GM18873 (cell line): ENCODE measurements around the gene CRLF2.
"Not testable (repeated sequence)": the region's sequence is repeated elsewhere in the genome, so short reads cannot be mapped to it uniquely, and the experiment has no call there.

Experiments
- ATAC-seq: cut with Tn5 transposase; IDR thresholded peaks from one replicate; pipeline ENCODE4 v1.9.1; 2021; ENCODE audit warnings: mild to moderate bottlenecking, moderate library complexity, moderate number of reproducible peaks; ENCODE audit not compliant: unreplicated experiment, low FRiP score

Gene CRLF2

GRCh38 chrX:1170243-1170642 is 42.2 kb downstream of the CRLF2 start:
- ATAC-seq = no peak

DNA sequence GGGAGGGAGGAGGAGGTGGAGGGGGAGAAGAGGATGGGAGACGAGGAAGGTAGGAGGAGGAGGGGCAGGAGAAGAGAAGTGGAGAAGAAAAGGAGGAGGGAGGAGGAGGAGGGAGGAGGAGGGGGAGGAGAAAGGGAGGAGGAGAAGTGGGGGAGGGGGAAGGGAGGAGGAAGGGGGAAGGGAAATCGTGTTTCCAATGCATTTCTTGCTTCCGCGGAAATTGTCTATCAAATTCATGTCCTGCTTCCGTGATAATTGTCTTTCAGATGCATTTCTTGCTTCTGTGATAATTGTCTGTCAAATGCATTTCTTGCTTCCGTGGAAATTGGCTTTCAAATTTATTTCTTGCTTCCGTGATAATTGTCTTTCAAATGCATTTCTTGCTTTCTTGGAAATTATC is 43.3 kb downstream of the CRLF2 start:
- no peak for ATAC-seq

GRCh38 chrX:1167918-1168481 is 44.4 kb downstream of the CRLF2 start:
- ATAC-seq = no peak

DNA sequence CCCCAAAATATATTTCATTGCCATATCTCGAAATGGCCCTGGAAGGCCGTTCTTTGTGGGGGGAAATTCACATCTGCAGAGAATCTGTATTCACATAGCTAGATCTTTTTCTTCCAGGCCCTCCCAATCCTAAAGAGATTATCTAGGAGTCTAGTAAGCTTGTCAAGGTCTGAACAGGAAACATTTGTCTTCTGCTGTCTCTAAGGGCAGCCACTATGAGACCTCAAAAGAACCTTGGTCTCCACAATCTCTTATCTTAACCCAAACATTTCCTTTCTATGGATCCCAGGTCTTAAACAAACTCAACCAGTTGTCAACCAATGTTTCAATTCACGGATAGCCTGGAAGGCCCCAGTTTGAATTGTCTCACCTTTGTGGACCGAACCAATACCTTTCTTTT is 45.0 kb downstream of the CRLF2 start:
- no peak for ATAC-seq

GRCh38 chrX:1165535-1166196 is 46.8 kb downstream of the CRLF2 start:
- ATAC-seq = no peak

DNA sequence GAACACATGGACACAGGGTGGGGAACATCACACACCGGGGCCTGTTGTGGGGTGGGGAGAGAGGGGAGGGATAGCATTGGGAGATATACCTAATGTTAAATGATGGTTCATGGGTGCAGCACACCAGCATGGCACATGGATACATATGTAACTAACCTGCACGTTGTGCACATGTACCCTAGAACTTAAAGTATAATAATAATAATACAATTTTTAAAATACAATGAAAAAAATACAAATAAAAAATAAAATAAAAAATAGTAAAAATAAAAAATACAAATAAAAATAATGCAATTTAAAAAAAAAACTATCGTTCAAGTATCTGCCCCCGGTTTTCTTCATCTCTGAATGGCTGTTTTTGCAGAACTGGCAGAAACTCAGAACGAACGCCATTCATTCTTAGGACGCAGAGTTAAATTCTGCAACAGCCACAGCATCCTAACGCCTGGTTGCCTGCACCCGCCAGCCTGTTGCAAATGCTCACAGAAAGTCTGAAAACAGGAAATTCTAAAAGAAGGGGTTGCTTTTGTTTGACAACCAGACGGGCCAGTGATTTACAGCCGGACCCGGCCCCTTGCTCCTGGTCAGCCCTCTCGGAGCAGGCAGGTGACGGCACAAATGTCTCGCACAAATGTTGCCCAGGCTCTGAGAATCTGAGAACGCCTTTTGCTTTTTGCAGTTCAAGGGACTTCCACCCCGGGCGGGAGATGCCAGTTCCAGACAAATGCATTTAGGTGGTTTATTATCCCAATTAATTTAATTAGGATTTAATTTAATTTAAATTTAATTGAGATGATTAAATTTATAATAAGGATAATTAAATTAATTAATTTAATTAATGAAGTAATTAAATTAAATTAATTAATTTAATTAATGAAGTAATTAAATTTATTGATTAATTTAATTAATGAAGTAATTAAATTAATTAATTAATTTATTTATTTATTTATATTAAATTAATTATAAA is 47.8 kb downstream of the CRLF2 start:
- ATAC-seq = no peak

DNA sequence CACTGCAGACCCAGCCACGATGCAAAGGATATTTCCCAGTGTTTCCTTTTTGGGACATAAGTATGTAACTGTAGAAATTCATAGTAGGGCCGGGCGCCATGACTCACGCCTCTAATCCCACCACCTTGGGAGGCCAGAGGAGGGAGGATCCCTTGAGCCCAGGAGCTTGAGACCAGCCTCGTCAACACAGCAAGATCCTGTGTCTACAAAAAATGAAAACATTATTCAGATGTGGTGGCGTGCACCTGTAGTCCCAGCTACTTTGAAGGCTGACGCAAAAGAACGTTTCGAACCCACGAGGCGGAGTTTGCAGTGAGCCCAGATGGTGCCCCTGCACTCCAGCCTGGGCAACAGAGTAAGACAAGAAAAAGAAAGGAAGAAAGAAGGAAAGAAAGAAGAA is 49.2 kb downstream of the CRLF2 start:
- ATAC-seq = no peak

DNA sequence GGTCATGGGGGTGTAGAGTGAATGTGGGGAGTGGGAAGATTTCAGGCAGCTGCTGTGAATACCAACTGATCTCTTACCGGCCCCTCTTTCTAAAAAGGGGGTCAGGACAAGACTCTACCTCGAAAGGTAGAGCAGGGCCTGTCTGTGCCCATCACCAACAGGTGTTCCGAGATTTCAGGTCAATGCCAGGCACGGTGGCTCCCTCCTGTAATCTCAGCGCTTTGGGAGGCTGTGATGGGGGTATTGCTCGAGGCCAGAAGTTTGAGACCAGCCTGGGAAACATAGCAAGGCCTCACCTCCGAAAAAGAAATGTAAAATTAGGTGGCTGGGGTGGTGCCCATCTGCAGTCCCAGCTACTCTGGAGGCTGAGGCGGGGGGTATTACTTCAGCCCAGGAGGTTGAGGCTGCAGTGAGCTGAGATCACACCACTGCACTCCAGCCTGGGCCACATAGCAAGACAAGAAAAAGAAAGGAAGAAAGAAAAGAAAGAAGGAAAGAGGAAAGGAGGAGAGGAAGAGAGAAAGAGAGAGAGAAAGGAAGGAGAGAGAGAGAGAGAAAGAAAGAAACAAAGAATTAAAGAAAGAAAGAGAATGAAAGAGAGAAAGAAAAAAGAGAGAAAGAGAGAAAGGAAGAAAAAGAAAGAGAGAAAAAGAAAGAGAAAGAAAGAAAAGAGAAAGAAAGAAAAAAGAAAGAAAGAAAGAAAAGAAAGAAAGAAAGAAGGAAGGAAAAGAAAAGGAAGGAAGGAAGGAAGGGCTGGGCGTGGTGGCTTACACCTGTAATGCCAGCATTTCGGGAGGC is 50.1 kb downstream of the CRLF2 start:
- no peak for ATAC-seq

- no peak for ATAC-seq
Observed at GRCh38 chrX:1159548-1159947, 52.9 kb downstream of the CRLF2 start.

DNA sequence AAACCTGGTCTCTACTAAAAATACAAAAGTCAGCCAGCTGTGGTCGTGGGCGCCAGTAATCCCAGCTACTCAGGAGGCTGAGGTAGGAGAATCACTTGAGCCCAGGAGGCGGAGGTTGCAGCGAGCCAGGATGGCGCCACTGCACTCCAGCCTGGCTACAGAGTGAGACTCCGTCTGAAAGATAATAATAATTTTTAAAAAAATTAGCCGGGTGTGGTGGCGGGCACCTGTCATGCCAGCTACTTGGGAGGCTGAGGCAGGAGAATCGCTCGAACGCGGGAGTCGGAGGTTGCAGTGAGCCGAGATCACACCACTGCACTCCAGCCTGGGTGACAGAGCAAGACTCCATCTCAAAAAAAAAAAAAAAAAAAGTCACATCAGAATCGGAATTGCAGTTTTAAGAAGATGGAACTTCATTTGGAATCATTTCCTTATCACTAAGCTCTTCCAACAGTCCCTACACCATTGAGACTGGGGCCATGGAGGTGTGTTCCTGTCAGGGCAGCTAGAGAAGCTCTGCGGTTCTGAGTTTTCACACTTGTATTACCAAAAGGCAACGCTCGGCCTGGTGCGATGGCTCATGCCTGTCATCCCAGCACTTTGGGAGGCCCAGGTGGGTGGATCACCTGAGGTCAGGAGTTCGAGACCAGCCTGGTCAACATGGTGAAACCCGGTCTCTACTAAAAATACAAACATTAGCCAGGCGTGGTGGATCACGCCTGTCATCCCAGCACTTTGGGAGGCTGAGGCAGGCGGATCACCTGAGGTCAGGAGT is 55.6 kb downstream of the CRLF2 start:
- ATAC-seq = not testable (repeated sequence)

DNA sequence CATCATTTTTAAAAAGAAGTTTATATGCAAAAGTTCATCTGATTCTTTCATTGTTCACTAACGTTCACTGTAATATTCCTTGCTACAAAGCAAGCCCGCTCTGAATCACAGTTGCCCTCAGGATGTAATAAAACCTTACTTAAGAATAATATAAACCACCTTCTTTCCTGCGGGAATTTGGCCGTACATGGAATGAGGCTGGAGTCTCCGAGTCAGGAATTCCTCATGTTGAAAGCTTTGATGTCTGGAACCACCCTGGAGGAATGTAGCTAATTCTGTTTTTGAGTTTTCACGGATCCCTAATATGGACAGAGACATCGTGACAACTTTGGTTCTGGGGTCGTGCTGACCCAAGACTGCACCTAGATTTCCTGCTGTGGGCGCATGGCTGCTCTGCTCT is 58.5 kb downstream of the CRLF2 start:
- ATAC-seq = no peak

GRCh38 chrX:1152090-1152489 is 60.4 kb downstream of the CRLF2 start:
- no peak for ATAC-seq

DNA sequence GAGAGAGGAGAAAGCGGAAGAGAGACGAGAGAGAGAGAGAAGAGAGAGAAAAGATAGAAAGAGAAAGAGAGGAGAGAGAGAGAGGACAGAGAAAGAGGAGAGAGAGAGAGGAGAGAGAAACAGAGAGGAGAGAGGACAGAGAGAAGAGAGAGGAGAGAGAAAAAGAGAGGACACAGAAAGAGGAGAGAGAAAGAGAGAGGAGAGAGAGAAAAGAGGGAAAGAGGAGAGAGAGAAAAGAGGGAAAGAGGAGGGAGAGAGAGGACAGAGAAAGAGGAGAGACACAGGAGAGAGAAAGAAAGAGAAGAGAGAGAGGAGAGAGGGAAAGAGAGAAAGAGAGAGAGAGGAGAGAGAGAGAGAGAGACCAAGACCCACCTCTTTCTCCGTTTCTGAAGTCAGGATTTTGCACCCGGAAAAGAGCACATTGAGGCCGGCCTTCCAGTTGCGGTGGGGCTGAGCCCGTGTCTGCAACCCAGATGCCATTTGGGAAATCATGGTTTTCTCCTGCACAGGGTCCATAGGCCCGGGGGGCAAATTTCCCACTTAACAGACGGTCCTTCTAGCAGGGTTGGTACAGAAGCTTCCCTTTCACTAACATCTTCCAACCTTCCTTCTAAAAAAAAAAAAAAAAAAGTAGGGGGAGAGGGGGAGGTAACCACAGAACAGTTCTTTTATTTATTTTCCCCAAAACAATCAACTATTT is 60.9 kb downstream of the CRLF2 start:
- no peak for ATAC-seq

- no peak for ATAC-seq
Observed at GRCh38 chrX:1150569-1151347, 61.7 kb downstream of the CRLF2 start.

DNA sequence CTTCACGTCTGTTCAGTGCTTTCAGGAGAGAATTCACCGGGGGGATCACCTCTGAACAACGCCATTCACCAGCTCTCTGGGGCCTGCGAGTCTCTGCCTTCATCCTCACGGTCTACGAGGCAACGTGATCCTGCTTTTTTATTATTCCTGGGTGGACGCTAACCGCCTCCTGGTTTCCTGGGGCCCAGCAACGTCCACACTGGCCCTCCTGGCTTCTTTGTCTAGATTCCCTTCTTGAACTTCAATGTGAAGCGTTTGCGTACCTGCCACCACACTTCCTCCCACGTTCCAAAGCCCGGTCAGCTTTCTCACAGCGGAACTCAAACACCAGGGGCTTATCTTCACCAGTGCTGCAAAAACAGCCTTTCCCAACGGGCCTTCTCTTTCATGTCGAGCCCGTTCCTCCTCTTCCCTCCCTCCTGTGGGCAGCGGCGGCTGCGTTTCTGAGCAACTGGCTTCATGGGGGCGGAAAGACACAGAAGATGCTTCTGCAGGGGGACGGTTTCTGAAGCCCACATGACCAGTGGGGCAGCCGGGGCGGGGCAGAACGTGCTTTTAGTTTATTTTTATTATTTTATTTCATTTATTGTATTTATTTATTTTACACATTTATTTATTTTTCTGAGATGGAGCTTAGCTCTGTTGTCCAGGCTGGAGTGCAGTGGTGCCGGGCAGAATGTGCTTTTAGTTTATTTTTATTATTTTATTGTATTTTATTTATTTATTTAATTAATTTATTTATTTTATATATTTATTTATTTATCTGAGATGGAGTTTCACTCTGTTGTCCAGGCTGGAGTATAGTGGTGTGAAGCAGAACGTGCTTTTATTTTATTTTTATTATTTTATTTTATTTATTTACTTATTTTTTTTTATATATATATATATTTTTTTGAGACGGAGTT is 64.6 kb downstream of the CRLF2 start:
- no peak for ATAC-seq

GRCh38 chrX:1144293-1144692 is 68.2 kb downstream of the CRLF2 start:
- ATAC-seq = no peak
